ENCODE measurements around the gene LEPR.

Gene LEPR

GRCh38 chr1:65412984-65413375 is 7.5 kb upstream of the LEPR start:
- no peak for DNase-seq

GRCh38 chr1:65414538-65414937 is 5.9 kb upstream of the LEPR start:
- no peak for DNase-seq

DNA sequence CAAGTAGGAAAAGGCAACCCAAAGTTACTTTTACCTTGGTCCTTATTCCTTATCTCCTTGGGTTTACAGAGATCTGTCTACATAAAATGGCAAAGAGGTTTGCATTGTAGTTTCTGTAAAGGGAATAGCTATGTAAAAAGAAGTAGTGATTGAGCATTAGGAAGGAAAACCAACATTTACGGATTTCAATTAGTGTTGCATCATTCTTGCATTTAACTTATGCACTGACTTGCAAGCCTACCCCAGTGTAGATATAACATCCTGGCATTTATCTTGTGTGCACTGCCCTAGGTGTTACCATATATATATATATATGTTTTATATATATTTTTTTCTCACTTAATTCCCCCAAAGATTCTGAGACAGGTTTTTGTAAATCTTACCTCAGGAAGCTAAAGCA is 3.7 kb upstream of the LEPR start:
- DNase-seq = no peak

GRCh38 chr1:65417729-65418128 is 2.7 kb upstream of the LEPR start:
- DNase-seq = no peak

DNA sequence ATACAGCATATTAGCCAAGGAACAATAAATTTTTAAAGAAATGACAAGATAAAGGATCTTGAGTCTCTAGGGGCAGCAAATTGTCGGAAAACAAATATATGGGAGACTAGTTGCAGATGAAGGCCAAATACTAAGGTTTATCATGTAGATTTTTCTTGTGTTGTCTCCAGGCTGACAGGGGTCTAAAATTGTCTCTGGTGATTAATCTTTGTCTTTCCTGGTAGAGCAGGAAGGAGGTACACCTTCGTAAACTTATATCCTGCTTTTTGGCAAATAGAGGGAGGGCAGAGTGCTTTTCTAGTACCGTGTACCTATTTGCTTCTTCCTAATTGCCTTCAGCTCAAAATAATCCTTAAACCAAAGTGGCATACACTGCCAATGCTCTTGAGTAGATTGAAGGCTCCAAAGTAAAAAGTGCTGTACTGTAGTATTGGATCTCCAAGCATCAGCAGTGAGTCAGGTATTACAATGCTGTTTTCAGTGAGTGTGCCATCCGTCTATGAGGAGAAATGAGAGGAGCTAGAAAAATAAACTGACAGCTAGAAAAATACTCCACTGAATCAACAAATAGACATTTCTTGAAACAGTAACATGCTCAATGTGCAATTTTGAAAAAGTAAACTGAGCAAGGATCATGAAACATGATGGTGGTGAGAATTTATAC is 1.8 kb upstream of the LEPR start:
- DNase-seq = no peak

DNA sequence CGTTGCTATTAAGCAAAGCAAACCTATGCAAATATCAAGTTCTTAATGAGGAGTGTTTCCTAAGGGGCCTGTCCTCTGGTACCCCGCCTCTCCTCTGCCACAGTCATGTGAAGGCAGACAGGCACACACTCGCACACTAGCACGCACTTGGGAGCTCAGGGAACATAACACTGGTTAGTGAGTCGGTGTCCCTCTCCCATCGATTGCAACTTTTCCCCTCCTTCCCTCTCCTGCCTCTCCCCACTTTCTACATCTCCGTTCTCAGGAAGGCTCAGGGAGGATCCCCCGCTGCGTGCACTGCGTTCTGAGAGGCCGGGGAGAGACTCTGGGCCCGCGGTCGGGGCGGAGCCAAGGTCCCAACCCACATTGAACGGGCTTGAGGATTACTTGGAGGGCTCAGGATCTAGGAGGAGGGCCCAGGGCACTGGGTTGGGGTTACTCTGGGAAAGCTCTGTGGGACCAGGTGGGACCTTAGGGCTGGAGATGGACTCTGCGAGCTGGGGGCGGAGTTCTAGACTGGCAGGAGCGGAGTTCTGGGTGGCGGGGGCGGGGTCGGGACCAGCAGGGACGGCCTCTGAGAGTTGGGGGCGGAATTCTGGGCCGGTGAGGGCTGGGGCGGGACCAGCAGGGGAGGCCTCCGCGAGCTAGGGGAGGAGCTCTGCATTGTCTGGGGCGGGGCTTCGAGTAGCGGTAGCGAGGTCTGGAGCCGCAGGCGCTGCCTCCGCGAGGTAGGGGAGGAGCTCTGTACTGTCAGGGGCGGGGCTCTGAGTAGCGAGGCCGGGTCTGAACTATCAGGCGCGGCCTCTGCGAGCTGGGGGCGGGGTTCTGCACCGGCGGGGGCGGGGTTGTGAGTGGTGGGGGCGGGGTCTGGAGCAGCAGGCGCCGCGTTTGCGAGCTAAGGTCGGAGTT is 533 bp upstream of the LEPR start:
- DNase-seq = peak; percentile 94

GRCh38 chr1:65421351-65422025 is 1.0 kb downstream of the LEPR start:
- no peak for DNase-seq

- DNase-seq = no peak
Measured at GRCh38 chr1:65422241-65423203, 2.1 kb downstream of the LEPR start.

GRCh38 chr1:65423884-65424572 is 3.6 kb downstream of the LEPR start:
- DNase-seq = no peak

DNA sequence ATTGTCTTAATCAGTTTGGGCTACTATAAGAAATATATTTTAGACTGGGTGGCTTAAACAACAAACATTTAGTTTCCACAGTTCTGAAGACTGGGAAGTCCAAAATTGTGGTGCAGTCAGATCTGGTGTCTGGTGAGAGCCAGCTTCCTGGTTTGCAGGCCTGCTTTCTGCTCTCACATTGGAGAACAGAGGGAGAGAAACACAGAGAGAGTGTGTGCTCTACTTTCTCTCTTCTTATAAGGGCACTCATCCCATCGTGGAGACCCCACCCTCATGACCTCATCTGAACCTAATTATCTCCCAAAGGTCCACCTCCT is 4.1 kb downstream of the LEPR start:
- DNase-seq = no peak

GRCh38 chr1:65425006-65425405 is 4.5 kb downstream of the LEPR start:
- DNase-seq = no peak

GRCh38 chr1:65425697-65426096 is 5.2 kb downstream of the LEPR start:
- DNase-seq = no peak

DNA sequence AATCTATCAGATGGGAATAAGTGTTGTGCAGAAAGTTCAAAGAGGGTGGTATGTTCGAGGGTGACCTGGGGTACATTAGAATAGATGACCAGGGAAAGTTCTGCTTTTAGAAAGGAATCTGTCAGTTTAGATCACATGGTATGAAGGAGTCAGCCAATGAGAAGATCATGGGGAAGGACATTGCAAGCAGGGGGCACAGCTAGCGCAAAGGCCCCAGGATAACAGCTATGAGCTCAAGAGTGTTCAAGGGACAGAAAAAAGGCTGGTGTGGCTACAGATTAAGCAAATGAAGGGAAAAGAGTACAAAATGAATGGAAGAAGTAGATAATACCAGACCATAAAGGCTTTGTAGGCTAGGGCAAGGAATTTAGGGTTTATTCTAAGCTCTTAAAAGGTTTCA is 8.6 kb downstream of the LEPR start:
- no peak for DNase-seq

DNA sequence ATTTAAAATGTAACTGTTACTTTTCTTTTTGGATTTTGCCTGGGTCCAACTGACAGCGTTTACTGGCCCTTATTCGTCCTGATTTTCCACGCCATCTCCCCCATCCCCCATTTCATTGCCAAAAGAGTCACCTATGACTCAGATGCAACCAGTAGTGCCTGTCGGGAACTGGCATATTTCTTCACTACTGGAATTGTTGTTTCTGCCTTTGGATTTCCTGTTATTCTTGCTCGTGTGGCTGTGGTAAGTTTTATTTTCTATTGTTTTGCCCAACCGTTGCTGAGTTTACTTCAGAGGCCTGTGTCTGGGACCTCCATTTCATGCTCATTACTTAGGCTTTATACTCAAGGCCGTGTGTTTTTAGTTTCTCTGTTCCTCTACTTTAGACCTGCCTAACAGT is 9.3 kb downstream of the LEPR start:
- DNase-seq = no peak

DNA sequence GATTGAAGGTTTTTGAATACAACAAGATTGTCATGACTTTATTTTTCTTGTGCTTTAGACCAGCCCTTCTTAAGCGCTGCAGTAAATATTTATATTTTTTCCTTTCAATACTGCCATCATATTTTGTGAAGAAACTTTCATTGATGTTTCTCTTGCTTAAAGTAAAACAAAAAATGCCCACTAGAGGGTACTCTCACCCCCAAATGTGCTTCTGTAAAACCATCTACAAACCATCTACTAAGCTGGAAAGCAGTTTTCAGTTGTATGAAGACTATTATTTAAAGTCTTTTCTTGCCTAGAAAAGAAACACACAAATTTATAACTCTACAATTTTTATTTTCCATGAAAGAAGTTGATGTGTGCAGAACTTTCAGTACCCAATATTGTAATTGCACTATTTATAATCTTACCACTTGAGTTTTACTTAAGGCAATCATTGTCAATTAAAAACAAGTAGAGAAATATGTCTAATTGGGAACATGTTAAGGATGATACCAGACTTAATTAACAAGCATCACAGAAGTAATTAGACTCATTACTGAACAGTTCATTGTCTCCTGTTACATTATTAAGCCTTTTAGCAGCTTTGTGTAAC is 10.7 kb downstream of the LEPR start:
- DNase-seq = peak; percentile 47

DNA sequence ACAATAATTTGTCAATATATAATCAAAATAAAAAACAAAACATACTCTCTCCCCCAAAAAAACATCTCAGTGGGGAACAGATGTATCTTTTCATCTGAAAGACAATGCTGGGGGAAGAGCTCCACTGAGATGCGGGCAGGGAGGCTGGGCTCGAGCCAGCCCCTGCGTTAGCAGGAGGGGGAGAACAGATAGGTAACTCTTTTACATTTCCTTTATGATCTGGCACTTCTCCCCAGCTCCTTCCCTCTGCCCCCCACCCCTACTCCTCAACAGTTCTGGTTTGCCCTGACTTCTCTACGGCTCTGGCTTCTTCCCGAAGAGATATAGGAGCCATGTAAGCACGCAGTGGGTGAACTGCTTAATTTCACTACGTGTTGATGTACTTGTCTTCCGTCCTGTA is 12.4 kb downstream of the LEPR start:
- DNase-seq = no peak

GRCh38 chr1:65434255-65434654 is 13.8 kb downstream of the LEPR start:
- no peak for DNase-seq

DNA sequence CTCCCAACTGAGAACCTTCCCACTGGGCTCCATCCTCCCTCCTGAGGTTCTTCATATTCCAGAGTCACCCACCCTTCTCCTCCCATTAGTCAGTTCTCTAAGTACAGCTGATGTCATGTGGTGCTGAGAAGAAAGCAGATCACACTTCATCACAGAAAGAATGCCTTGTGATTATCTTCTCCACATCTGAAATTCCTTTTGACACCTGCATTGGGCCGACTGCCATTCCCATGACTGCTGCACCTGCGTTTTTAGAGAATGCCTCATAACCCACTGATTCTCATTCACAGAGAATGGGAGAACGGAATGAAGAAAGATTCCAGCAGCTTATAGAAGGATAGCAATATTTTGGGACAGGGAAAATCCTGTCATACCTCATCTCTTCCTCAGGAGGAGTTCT is 14.3 kb downstream of the LEPR start:
- DNase-seq = no peak

- no peak for DNase-seq
Measured at GRCh38 chr1:65435987-65436386, 15.5 kb downstream of the LEPR start.

GRCh38 chr1:65437616-65438015 is 17.1 kb downstream of the LEPR start:
- no peak for DNase-seq

GRCh38 chr1:65440322-65440900 is 19.9 kb downstream of the LEPR start:
- no peak for DNase-seq

Measured in NCI-H2029 treated with DMSO at 0.1 percent for 48 hours (cell line).